A549 (cell line): ENCODE measurements around the gene COMT. TPM values are rescaled to one million over a fixed set of nuclear protein-coding genes. Genes with fewer than 3 reads are reported as not detected.

Experiments used
- ATAC-seq, 2 experiments: fragments of 200-7000 bp in 1 of 2; fragments of >200 bp in 1 of 2; cut with Nextera tagmentation in 1 of 2; cut with Tn5 transposase in 1 of 2; 3 replicates each; pipeline versions ENCODE4 v1.8.0 to v1.9.1; 2018 to 2020; ENCODE audit warnings: mild to moderate bottlenecking in 1 of 2, moderate library complexity in 1 of 2
- CTCF ChIA-PET: fragments of 300-600 bp; sonication (Branson Sonifier 250); formaldehyde crosslinking; extraction: SDS; loops from one replicate; lab custom pipeline; 2021; ENCODE audit warnings: antibody characterized with exemption, inconsistent platforms; lab: Yijun Ruan, JAX
- POLR2A ChIA-PET: fragments of 350-600 bp; formaldehyde crosslinking; extraction: SDS; loops from one replicate; lab custom pipeline; 2021; ENCODE audit warnings: antibody characterized with exemption, inconsistent platforms; lab: Yijun Ruan, JAX
- DNase-seq, 2 experiments: peaks; one replicate each; pipeline versions ENCODE4 v3.0.0 to v3.0.0-alpha.2; 2011 to 2016; ENCODE audit warnings: low read depth in 1 of 2, low spot score in 1 of 2
- FAIRE-seq: peaks from 2 replicates; lab custom pipeline; 2011; peaks lifted over from hg19 to GRCh38; lab: Jason Lieb, UNC
- H3K27ac ChIP-seq, 2 experiments: fragments of >200 bp; sonication (Bioruptor Twin); formaldehyde crosslinking; 3 replicates each; pipeline ENCODE4 v1.5.1; 2016 to 2017
- H3K4me1 ChIP-seq: fragments of >200 bp; sonication (Bioruptor Twin); formaldehyde crosslinking; 3 replicates; pipeline ENCODE4 v1.6.1; 2016
- H3K4me2 ChIP-seq: fragments of >200 bp; sonication (Bioruptor Twin); formaldehyde crosslinking; 3 replicates; pipeline ENCODE4 v1.6.1; 2016
- H3K4me3 ChIP-seq: fragments of >200 bp; sonication (Bioruptor Twin); formaldehyde crosslinking; 3 replicates; pipeline ENCODE4 v1.5.1; 2016
- H3K9me3 ChIP-seq: fragments of >200 bp; sonication (Bioruptor Twin); formaldehyde crosslinking; 3 replicates; pipeline ENCODE4 v1.6.1; 2016
- BCL3 ChIP-seq: fragments of >200 bp; sonication (Bioruptor Twin); formaldehyde crosslinking; IDR thresholded peaks from 3 replicates; pipeline ENCODE4 v1.6.1; 2016
- CBX2 ChIP-seq: fragments of 200-600 bp; sonication (generic); IDR thresholded peaks from 2 replicates; pipeline ENCODE4 v1.6.1; 2016; ENCODE audit warnings: low read depth, mild to moderate bottlenecking, borderline replicate concordance
- CHD2 ChIP-seq: fragments of 150-350 bp; IDR thresholded peaks from 2 replicates; pipeline ENCODE4 v1.6.1; 2014; ENCODE audit warnings: low read length; ENCODE audit not compliant: partially characterized antibody
- CHD4 ChIP-seq: fragments of 200-600 bp; sonication (generic); IDR thresholded peaks from 2 replicates; pipeline ENCODE4 v1.6.1; 2016; ENCODE audit warnings: antibody characterized with exemption, mild to moderate bottlenecking, borderline replicate concordance
- EHF ChIP-seq: fragments of 250-450 bp; sonication (Bioruptor Pico); IDR thresholded peaks from 2 replicates; pipeline ENCODE4 v1.5.0; 2020; ENCODE audit warnings: mild to moderate bottlenecking
- EHMT2 ChIP-seq: fragments of 200-600 bp; sonication (generic); IDR thresholded peaks from 2 replicates; pipeline ENCODE4 v1.6.1; 2016; ENCODE audit warnings: antibody characterized with exemption, low read depth, mild to moderate bottlenecking, moderate library complexity
- HES2 ChIP-seq: fragments of >200 bp; sonication (Bioruptor Twin); formaldehyde crosslinking; IDR thresholded peaks from 2 replicates; pipeline ENCODE4 v1.6.1; 2016
- HOXB13 ChIP-seq: fragments of 250-450 bp; sonication (Bioruptor Pico); IDR thresholded peaks from 2 replicates; pipeline ENCODE4 v1.5.0; 2020; ENCODE audit warnings: low read depth, mild to moderate bottlenecking, moderate library complexity
- KDM1A ChIP-seq: fragments of 200-600 bp; sonication (generic); IDR thresholded peaks from 2 replicates; pipeline ENCODE4 v1.6.1; 2016; ENCODE audit warnings: low read depth, mild to moderate bottlenecking
- MAX ChIP-seq: IDR thresholded peaks from 2 replicates; pipeline ENCODE4 v1.6.1; 2012
- MAZ ChIP-seq: fragments of 150-350 bp; IDR thresholded peaks from 2 replicates; pipeline ENCODE4 v1.6.1; 2014; ENCODE audit warnings: antibody characterized with exemption, low read depth, low read length, borderline replicate concordance
- MYC ChIP-seq: IDR thresholded peaks from 2 replicates; pipeline ENCODE4 v1.6.1; 2012; ENCODE audit warnings: mild to moderate bottlenecking, inconsistent platforms, low read length, improper control_type of control experiment, borderline replicate concordance
- NPAS2 ChIP-seq: fragments of 250-450 bp; sonication (Bioruptor Pico); IDR thresholded peaks from 2 replicates; pipeline ENCODE4 v1.8.0; 2022; ENCODE audit warnings: mild to moderate bottlenecking, moderate library complexity, borderline replicate concordance
- PBX3 ChIP-seq: IDR thresholded peaks from 2 replicates; pipeline ENCODE4 v1.6.1; 2012
- RAD21 ChIP-seq, 2 experiments: fragments of >200 bp in 1 of 2; sonication (Bioruptor Twin) in 1 of 2; formaldehyde crosslinking in 1 of 2; IDR thresholded peaks in 1 of 2; conservative IDR thresholded peaks in 1 of 2; 2 replicates in 1 of 2; 3 replicates in 1 of 2; pipeline ENCODE4 v1.6.1; 2012 to 2018; ENCODE audit warnings: inconsistent platforms in 1 of 2
- REST ChIP-seq: fragments of 200-600 bp; sonication (generic); IDR thresholded peaks from 2 replicates; pipeline ENCODE4 v1.6.1; 2016; ENCODE audit warnings: antibody characterized with exemption, mild to moderate bottlenecking, moderate library complexity
- RNF2 ChIP-seq: fragments of 200-600 bp; sonication (generic); IDR thresholded peaks from 2 replicates; pipeline ENCODE4 v1.6.1; 2016; ENCODE audit warnings: low read depth, mild to moderate bottlenecking, antibody characterized with exemption, moderate library complexity, borderline replicate concordance
- SREBF2 ChIP-seq: fragments of 450-650 bp; IDR thresholded peaks from 2 replicates; pipeline ENCODE4 v1.6.1; 2014; ENCODE audit warnings: mild to moderate bottlenecking, moderate library complexity
- USF2 ChIP-seq: fragments of 450-650 bp; IDR thresholded peaks from 2 replicates; pipeline ENCODE4 v1.6.1; 2014; ENCODE audit warnings: antibody characterized with exemption
- ZSCAN20 ChIP-seq: fragments of 250-450 bp; sonication (Bioruptor Pico); IDR thresholded peaks from 2 replicates; pipeline ENCODE4 v1.8.0; 2022; ENCODE audit warnings: mild to moderate bottlenecking, moderate library complexity
- WGBS: methylation state at CpG from one replicate; pipeline ENCODE4 v1.1.6; 2017; ENCODE audit errors: missing lambda C conversion rate; 5-methylcytosine and 5-hydroxymethylcytosine counted together
- polyA plus RNA-seq, 4 experiments: library from polyadenylated mRNA; depleted of rRNA in 3 of 4; stranded (reverse); fragments of >200 nt; fragmentation: RNase III in 1 of 4; extraction: RNeasy Plus Mini Kit Qiagen cat#74134 plus additional on column Dnase treatment in 1 of 4; gene quantifications; 2 replicates in 3 of 4; 3 replicates in 1 of 4; pipeline ENCODE4 v1.2.3, GENCODE V29; 2011 to 2017
- TF ChIP-seq, protein P1 (sequence below): fragments of 250-450 bp; sonication (Bioruptor Pico); IDR thresholded peaks from 2 replicates; pipeline ENCODE4 v1.5.0; 2021; ENCODE audit warnings: mild to moderate bottlenecking, moderate library complexity, borderline replicate concordance
- TF ChIP-seq, protein P2 (sequence below): fragments of 150-350 bp; IDR thresholded peaks from 2 replicates; pipeline ENCODE4 v1.6.1; 2014; ENCODE audit warnings: low read depth, mild to moderate bottlenecking, low read length

The COMT gene
- polyA plus RNA-seq, 2 of the 4 experiments (the other 2 are of a cell fraction): 72.3 to 125 TPM

DNA sequence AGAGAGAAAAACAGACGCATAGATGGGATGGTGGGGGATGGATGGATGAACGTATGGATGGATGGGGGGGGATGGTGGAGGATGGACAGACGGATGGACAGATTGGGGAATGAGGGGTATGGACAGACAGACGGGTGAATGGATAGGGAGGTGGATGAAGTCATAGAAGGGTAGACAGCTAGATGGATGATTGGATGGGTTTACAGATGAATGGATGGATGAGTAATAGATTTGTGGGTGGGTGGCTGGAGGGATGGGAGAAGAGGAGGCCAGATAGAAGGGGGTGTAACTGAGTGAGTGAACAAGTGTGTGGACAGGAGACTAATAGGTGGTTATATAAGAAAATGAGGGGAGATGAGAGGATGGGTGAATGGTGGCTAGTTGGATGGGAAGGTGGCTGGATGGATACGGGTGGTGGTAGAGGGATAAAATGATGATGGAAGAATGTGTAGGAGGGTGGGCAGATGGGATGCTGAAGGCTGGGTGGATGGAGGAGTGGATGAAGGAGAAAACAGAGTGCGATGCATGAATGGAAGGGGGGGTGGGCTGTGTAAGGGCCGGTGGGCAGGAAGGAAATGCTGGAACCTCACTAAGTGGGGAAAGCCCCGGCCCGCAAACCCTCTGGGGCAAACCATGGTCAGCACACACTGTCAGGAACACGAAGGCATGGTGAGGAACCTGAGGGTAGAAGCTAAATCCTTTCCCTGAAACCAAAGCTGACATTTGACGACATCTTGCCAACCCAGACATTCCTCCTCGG, 53.5 kb downstream of the COMT start:
- ATAC-seq (no peak), DNase-seq (no peak), FAIRE-seq (no peak)
- POLR2A ChIA-PET: no interaction called here
- Histone ChIP-seq H3K4me1 (no peaks in the 10 kb centered on the region), H3K4me3 (no peak overlapping the region), H3K9me3 (no peaks in the 10 kb centered on the region), H3K27ac (no peak overlapping the region), H3K4me2 (no peak overlapping the region)
- WGBS: 83% methylated on average over 12 of the region's 12 CpGs
- TF ChIP-seq EHF (CRISPR knock-in tag): no peak
- no peak for TF ChIP-seq MAX
- TF ChIP-seq CHD2: no peak
- TF ChIP-seq KDM1A: no peak
- no peak for TF ChIP-seq HES2
- TF ChIP-seq NPAS2 (CRISPR knock-in tag): no peak
- TF ChIP-seq CBX2: no peak
- no peak for TF ChIP-seq PBX3
- no peak for TF ChIP-seq ZSCAN20
- TF ChIP-seq RNF2: no peak
- no peak for TF ChIP-seq USF2
- CTCF ChIA-PET: no interaction called here

GRCh38 chr22:19995611-19996339, 54.2 kb downstream of the COMT start:
- FAIRE-seq (no peak), ATAC-seq (no peak), DNase-seq (no peak)
- POLR2A ChIA-PET: no interaction called here
- H3K9me3 ChIP-seq: no peaks in the 10 kb centered on the region
- no peak overlapping the region for H3K27ac ChIP-seq
- H3K4me1 ChIP-seq: no peaks in the 10 kb centered on the region
- no peak overlapping the region for H3K4me2 ChIP-seq
- CTCF ChIA-PET: no interaction called here
- H3K4me3 ChIP-seq: no peak overlapping the region
- 74% methylated on average over 14 of the region's 18 CpGs for WGBS
- TF ChIP-seq MAX (no peak), HOXB13 (CRISPR knock-in tag) (no peak), RAD21 (conservative IDR thresholded peaks at IDR 0.05 in 1 of 2, IDR thresholded peaks at IDR 0.05 in 1 of 2) (no peak), REST (no peak), CHD4 (no peak), MAZ (no peak), HES2 (no peak), BCL3 (no peak), EHMT2 (no peak), MYC (no peak), SREBF2 (no peak)
- TF ChIP-seq, protein P1, sequence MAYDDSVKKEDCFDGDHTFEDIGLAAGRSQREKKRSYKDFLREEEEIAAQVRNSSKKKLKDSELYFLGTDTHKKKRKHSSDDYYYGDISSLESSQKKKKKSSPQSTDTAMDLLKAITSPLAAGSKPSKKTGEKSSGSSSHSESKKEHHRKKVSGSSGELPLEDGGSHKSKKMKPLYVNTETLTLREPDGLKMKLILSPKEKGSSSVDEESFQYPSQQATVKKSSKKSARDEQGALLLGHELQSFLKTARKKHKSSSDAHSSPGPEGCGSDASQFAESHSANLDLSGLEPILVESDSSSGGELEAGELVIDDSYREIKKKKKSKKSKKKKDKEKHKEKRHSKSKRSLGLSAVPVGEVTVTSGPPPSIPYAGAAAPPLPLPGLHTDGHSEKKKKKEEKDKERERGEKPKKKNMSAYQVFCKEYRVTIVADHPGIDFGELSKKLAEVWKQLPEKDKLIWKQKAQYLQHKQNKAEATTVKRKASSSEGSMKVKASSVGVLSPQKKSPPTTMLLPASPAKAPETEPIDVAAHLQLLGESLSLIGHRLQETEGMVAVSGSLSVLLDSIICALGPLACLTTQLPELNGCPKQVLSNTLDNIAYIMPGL: no peak
- TF ChIP-seq, protein P2, sequence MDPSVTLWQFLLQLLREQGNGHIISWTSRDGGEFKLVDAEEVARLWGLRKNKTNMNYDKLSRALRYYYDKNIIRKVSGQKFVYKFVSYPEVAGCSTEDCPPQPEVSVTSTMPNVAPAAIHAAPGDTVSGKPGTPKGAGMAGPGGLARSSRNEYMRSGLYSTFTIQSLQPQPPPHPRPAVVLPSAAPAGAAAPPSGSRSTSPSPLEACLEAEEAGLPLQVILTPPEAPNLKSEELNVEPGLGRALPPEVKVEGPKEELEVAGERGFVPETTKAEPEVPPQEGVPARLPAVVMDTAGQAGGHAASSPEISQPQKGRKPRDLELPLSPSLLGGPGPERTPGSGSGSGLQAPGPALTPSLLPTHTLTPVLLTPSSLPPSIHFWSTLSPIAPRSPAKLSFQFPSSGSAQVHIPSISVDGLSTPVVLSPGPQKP: no peak
